Esophagus (tissue), 2 donors: Measurements from ENCODE around the gene FAM72D. TPM values are rescaled to one million over a fixed set of nuclear protein-coding genes. Genes with fewer than 3 reads are reported as not detected.
"Not testable (repeated sequence)": the region's sequence is repeated elsewhere in the genome, so short reads cannot be mapped to it uniquely, and the experiment has no call there.

Source experiments
- H3K27ac ChIP-seq, 2 donors: one replicate each; pipeline ENCODE4 v1.5.1; 2013; ENCODE audit warnings: low read depth in 2 of 2, mild to moderate bottlenecking in 2 of 2, inconsistent platforms in 1 of 2, low read length in 1 of 2, moderate library complexity in 1 of 2
- H3K27me3 ChIP-seq, 2 donors: one replicate each; pipeline ENCODE4 v1.6.1; 2013; ENCODE audit warnings: low read length in 2 of 2, control low read depth in 1 of 2, mild to moderate bottlenecking in 1 of 2; ENCODE audit not compliant: insufficient read depth in 2 of 2, control insufficient read depth in 1 of 2
- H3K36me3 ChIP-seq, 2 donors: one replicate each; pipeline ENCODE4 v1.6.1; 2013; ENCODE audit warnings: low read length in 1 of 2; ENCODE audit not compliant: control insufficient read depth in 2 of 2, insufficient read depth in 2 of 2
- H3K4me1 ChIP-seq, 2 donors: one replicate each; pipeline ENCODE4 v1.6.1; 2013; ENCODE audit warnings: low read length in 1 of 2; ENCODE audit not compliant: control insufficient read depth in 2 of 2, insufficient read depth in 2 of 2
- H3K4me3 ChIP-seq, 2 donors: one replicate each; pipeline ENCODE4 v1.5.1; 2013; ENCODE audit warnings: low read length in 2 of 2, mild to moderate bottlenecking in 2 of 2, low read depth in 1 of 2, moderate library complexity in 1 of 2
- H3K9me3 ChIP-seq, 2 donors: one replicate each; pipeline ENCODE4 v1.6.1; 2013; ENCODE audit warnings: mild to moderate bottlenecking in 2 of 2, low read depth in 1 of 2, low read length in 1 of 2, moderate library complexity in 1 of 2; ENCODE audit not compliant: control insufficient read depth in 2 of 2, insufficient read depth in 1 of 2
- WGBS, 2 donors: extraction: QIAGEN DNeasy Blood & Tissue Kit; methylation state at CpG; one replicate each; pipeline ENCODE4 v1.1.7; 2013; 5-methylcytosine and 5-hydroxymethylcytosine counted together
- polyA plus RNA-seq, 2 donors: library from polyadenylated mRNA; stranded (reverse); fragments of 200-250 nt; gene quantifications; one replicate each; pipeline ENCODE4 v1.2.3, GENCODE V29; 2013
- donor health status: healthy with polysubstance abuse.
- donor health status: Bipolar disorder and iron deficiency.

FAM72D gene
- 1 to 10 TPM in 1 of 2 donors, under 1 TPM in 1; 0.87 to 1.6 TPM for polyA plus RNA-seq

DNA sequence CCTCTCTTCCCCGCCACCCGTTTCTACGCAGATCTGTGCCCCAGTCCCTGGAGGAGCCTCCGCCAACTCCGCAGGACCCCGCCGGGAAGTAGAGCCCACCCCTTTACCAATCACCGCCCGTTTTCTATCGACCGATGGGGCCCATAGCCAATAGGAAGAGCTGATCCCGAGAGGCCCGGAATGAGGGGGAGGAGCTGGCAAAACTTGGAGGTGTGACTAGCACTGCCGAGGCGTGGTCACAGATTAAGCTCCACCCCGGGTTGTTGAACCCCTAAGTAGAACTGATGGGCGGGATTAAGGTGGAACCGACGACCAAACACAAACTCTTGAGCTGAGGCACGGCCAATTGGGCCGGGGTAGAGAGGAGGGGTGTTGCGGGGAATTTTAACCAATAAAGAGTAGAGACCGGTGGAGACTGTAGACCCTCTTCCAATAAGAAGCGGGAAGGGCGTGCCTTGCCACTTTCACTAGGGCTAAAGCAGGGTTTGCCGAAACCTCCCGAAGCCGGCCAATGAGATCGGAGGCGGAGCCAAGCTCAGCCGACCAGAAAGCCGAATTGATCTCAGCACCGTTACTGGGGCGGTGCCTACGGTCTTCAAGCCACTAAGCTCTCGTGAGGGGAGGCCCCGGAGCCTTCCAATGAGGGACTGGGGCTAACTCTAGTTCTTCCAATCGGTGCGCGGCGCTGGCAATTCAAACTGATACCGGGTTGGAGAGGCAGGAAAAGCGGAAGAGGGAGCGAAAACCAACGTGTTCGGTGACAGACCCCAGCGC is at the start of gene FAM72D, which contains the start of gene SRGAP2B:
Gene FAM72D (plus strand): TSS at position 691 of the 774 bp plus-strand sequence. CDS start 874 bp downstream, outside the sequence.
Gene SRGAP2B (minus strand): TSS at position 45 of the 774 bp plus-strand sequence. CDS start 2,427 bp downstream, outside the sequence.
- WGBS, 2 donors, result no CpG with 5 or more reads among the region's 47 CpGs

DNA sequence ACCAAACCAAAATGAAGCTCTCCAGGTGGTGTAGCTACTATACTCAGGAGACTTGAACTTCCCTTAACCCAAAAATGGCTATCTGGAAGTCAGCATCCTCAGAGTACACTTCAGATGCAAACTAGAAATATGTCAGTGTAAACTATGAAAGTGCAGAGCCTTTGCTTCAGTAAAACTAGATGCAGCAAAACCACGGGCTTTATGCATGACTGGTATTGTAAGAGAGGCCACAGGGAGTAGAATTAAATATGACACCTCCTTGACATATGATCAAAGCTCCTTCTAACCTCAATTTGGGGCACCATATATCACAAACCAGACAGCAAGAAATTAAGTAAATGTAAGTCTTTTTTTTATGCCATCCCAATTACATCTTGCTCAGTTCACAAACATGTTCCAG is 48.2 kb upstream of the FAM72D start:
- WGBS, 2 donors, result no CpG with 5 or more reads among the region's 1 CpG
- not testable (repeated sequence) for H3K27ac ChIP-seq, H3K9me3 ChIP-seq, H3K36me3 ChIP-seq, H3K27me3 ChIP-seq, H3K4me3 ChIP-seq, H3K4me1 ChIP-seq

More for the DNA sequence above, at the start of gene FAM72D, which contains the start of gene SRGAP2B:
- Histone ChIP-seq H3K27ac (peak within 1 kb of the TSS; percentile 55 to 67), H3K4me3 (peak within 1 kb of the TSS; percentile 38 to 42)
- not testable (repeated sequence) for H3K9me3 ChIP-seq, H3K27me3 ChIP-seq, H3K36me3 ChIP-seq, H3K4me1 ChIP-seq

GRCh38 chr1:145048181-145048856 is 47.5 kb upstream of the FAM72D start:
- not testable (repeated sequence) for H3K27ac ChIP-seq, H3K36me3 ChIP-seq, H3K9me3 ChIP-seq, H3K27me3 ChIP-seq, H3K4me1 ChIP-seq, H3K4me3 ChIP-seq
- whole genome bisulfite sequencing, 2 donors, result no CpG with 5 or more reads among the region's 6 CpGs

GRCh38 chr1:145052019-145052776 is 43.6 kb upstream of the FAM72D start:
- not testable (repeated sequence) for H3K9me3 ChIP-seq, H3K4me1 ChIP-seq, H3K36me3 ChIP-seq, H3K4me3 ChIP-seq, H3K27ac ChIP-seq, H3K27me3 ChIP-seq
- WGBS, 2 donors, result no CpG with 5 or more reads among the region's 10 CpGs

GRCh38 chr1:145053428-145053827 is 42.3 kb upstream of the FAM72D start:
- no CpG with 5 or more reads among the region's 4 CpGs for WGBS, 2 donors

DNA sequence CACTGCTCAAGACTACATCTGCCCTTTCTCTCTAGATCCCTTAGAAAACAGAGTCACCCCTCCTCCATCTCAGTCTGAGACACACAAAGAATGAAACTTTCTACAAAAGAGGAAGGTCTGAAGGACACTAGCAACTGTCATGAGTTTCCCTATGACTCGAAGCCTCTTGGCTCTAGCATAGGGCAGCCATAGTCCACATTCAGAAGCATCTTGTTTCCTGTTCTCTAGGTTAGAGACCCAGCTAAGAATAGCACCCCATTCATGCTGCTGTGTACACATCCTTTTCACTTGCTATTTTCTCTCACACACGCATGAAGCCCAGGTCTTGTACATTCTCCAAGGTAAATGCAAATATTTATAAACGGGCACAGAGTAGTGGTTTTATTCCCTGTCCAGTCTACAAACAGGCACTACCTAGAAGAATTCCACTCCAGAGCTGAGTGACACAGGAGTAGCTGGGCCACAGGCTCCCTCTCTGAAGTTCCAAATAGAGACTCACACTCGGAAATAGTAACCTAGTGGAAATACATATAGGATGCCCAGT is 40.5 kb upstream of the FAM72D start:
- H3K27me3 ChIP-seq, H3K36me3 ChIP-seq, H3K4me3 ChIP-seq, H3K9me3 ChIP-seq, H3K27ac ChIP-seq, H3K4me1 ChIP-seq: not testable (repeated sequence)
- whole genome bisulfite sequencing, 2 donors, result no CpG with 5 or more reads among the region's 4 CpGs

More at GRCh38 chr1:145053428-145053827, 42.3 kb upstream of the FAM72D start:
- not testable (repeated sequence) for H3K4me3 ChIP-seq, H3K9me3 ChIP-seq, H3K27me3 ChIP-seq, H3K27ac ChIP-seq, H3K4me1 ChIP-seq, H3K36me3 ChIP-seq

DNA sequence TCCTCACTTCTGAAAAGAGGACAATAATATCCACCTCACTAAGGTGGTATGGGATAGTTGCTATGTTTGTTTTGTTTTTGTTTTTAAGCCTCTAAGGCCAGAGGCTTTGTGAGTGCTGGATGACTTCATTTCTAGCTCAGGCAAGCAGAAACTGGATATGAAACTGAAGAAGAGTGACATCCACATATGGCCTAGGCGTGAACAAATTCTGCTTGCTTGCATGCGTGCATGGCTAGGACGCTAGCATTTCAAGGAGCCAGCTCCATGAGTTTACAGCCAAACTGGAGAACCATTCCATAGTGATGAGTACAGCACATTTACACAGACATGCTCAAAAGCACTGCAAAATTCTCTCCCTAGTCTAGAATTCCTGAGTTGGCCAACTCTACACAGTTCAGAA is 37.6 kb upstream of the FAM72D start:
- not testable (repeated sequence) for H3K4me3 ChIP-seq, H3K4me1 ChIP-seq
- WGBS, 2 donors, result no CpG with 5 or more reads among the region's 3 CpGs

DNA sequence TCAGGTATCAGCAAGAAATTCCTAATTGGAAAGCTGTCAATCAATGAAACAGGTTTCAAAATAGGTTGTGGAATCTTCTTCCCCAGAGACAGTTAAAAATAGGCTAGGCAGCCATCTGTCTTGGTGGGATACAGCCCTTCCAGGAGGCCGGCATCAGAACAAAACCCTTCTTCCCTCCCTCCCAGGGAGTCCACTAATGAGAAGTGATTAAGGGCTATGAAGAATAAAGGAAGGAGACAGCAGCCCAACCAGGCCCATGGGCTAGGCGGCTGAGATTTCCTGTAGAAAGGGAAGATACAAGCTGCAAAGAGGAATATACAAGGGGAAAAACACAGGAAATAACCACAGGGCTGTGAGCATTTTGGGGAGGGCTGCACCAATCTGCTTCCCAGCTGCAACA is 32.5 kb upstream of the FAM72D start:
- H3K36me3 ChIP-seq, H3K27ac ChIP-seq, H3K9me3 ChIP-seq, H3K4me3 ChIP-seq, H3K4me1 ChIP-seq, H3K27me3 ChIP-seq: not testable (repeated sequence)
- WGBS, 2 donors, result 75% methylated on average over 1 of the region's 2 CpGs; no CpG with 5 or more reads in 1 of the 2 donors

More for the DNA sequence above, 37.6 kb upstream of the FAM72D start:
- H3K36me3 ChIP-seq, H3K27ac ChIP-seq, H3K27me3 ChIP-seq, H3K9me3 ChIP-seq: not testable (repeated sequence)

DNA sequence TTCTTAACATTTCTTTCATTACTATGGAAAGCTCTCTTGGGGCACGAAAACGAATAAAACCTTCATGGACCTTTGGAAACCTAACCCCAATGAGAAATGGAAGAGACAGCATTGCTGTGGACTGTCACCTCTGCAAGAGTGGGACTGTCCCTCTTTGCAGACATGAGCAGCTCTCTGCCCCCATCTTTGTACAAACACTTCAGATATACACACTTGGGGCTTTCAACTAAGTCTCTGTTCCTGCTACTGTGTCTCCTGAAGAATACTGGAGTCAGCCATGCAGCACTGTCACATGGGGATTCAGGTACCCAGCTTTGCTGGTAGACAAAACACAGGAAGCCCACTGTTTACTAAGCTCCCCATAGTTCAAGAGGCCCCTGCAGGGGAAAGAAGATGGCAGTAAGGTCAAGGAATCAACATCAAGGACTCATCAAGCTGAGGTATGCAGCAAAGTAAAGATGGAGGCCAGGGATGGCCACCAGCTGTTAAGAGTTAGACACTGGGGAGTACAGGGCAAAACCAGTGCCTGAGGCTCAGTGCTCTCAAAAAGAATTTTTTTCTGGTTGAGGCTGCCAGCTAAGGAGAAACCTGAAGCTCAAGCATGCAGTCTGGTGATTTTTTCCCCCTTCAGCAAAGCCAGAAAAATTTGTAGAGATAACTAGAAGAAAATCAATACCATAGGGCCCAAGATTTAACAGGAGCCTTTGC is 31.7 kb upstream of the FAM72D start:
- H3K4me1 ChIP-seq, H3K27ac ChIP-seq, H3K27me3 ChIP-seq, H3K9me3 ChIP-seq, H3K4me3 ChIP-seq, H3K36me3 ChIP-seq: not testable (repeated sequence)
- no CpG with 5 or more reads among the region's 2 CpGs for WGBS, 2 donors
